ENCODE measurements around the gene UNC5A.

The UNC5A gene

GRCh38 chr5:176799488-176799887, 10.9 kb upstream of the UNC5A start:
- no peak for DNase-seq (ENCODE audit: low read depth in 2 of 3, low spot score in 2 of 3)

- no peak for DNase-seq (ENCODE audit: low read depth in 2 of 3, low spot score in 2 of 3)
Measured at GRCh38 chr5:176800024-176800423, 10.3 kb upstream of the UNC5A start.

- DNase-seq (ENCODE audit: low read depth in 2 of 3, low spot score in 2 of 3) = no peak
Measured at GRCh38 chr5:176802116-176802784, 8.1 kb upstream of the UNC5A start.

GRCh38 chr5:176803068-176803942, 7.1 kb upstream of the UNC5A start:
- DNase-seq (ENCODE audit: low read depth in 2 of 3, low spot score in 2 of 3) = no peak

GRCh38 chr5:176803943-176804498, 6.3 kb upstream of the UNC5A start:
- DNase-seq (ENCODE audit: low read depth in 2 of 3, low spot score in 2 of 3) = no peak

GRCh38 chr5:176806137-176806536, 4.2 kb upstream of the UNC5A start:
- no peak for DNase-seq (ENCODE audit: low read depth in 2 of 3, low spot score in 2 of 3)

GRCh38 chr5:176809544-176810080, 747 bp upstream of the UNC5A start:
- no peak for DNase-seq (ENCODE audit: low read depth in 2 of 3, low spot score in 2 of 3)

- no peak for DNase-seq (ENCODE audit: low read depth in 2 of 3, low spot score in 2 of 3)
Measured at GRCh38 chr5:176810687-176811501, 535 bp downstream of the UNC5A start.

- no peak for DNase-seq (ENCODE audit: low read depth in 2 of 3, low spot score in 2 of 3)
Measured at GRCh38 chr5:176812269-176813259, 2.2 kb downstream of the UNC5A start.

GRCh38 chr5:176813587-176814312, 3.4 kb downstream of the UNC5A start:
- no peak for DNase-seq (ENCODE audit: low read depth in 2 of 3, low spot score in 2 of 3)

- no peak for DNase-seq (ENCODE audit: low read depth in 2 of 3, low spot score in 2 of 3)
Measured at GRCh38 chr5:176814313-176814685, 3.9 kb downstream of the UNC5A start.

- DNase-seq (ENCODE audit: low read depth in 2 of 3, low spot score in 2 of 3) = no peak
Measured at GRCh38 chr5:176814836-176815438, 4.6 kb downstream of the UNC5A start.

- DNase-seq (ENCODE audit: low read depth in 2 of 3, low spot score in 2 of 3) = no peak
Measured at GRCh38 chr5:176816043-176816745, 5.8 kb downstream of the UNC5A start.

- no peak for DNase-seq (ENCODE audit: low read depth in 2 of 3, low spot score in 2 of 3)
Measured at GRCh38 chr5:176816791-176817347, 6.5 kb downstream of the UNC5A start.

- DNase-seq (ENCODE audit: low read depth in 2 of 3, low spot score in 2 of 3) = no peak
Measured at GRCh38 chr5:176817369-176817840, 7.0 kb downstream of the UNC5A start.

GRCh38 chr5:176817841-176818377, 7.5 kb downstream of the UNC5A start:
- no peak for DNase-seq (ENCODE audit: low read depth in 2 of 3, low spot score in 2 of 3)

GRCh38 chr5:176818391-176819098, 8.2 kb downstream of the UNC5A start:
- DNase-seq (ENCODE audit: low read depth in 2 of 3, low spot score in 2 of 3) = no peak
